Testis (tissue), 2 donors: ENCODE data around the gene SYT11.

ENCODE experiments used
- POLR2A ChIP-seq: fragments of 450-650 bp; IDR thresholded peaks from one replicate; pipeline ENCODE4 v1.6.1; 2017; ENCODE audit warnings: antibody characterized with exemption, mild to moderate bottlenecking, moderate library complexity
- TF ChIP-seq, protein P1 (sequence below), 3 experiments: fragments of 450-650 bp in 2 of 3; fragments of 200-600 bp in 1 of 3; sonication (generic) in 1 of 3; IDR thresholded peaks; one replicate each; pipeline ENCODE4 v1.5.1; 2016 to 2019; ENCODE audit warnings: antibody characterized with exemption in 3 of 3, mild to moderate bottlenecking in 2 of 3, moderate library complexity in 1 of 3

DNA sequence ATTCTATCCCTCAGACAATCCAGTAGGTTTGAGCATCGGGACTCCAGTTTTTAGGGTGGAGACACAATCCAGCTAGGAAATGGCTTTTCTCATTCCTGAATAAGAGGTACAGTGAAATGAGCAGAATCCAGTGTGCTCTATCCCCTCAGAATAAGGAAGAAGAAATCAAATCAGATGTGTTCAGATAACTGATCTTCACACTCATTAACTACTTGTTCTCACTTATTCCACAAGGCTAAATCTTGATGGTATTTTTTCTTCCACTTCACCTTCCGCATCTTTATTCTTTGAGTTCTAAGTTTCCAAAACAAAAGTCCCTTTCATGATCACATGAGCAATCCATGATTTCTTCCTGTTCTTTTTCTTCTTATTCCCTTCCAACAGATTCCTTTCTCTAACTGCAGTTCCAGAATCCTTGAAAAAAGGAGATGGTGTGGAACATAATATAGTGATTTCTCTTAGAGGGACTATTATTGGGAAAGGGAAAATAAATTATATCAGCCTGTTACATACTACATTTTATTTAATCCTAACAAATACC is 1.7 kb downstream of the SYT11 start:
- TF ChIP-seq POLR2A: no peak
- TF ChIP-seq, protein P1, sequence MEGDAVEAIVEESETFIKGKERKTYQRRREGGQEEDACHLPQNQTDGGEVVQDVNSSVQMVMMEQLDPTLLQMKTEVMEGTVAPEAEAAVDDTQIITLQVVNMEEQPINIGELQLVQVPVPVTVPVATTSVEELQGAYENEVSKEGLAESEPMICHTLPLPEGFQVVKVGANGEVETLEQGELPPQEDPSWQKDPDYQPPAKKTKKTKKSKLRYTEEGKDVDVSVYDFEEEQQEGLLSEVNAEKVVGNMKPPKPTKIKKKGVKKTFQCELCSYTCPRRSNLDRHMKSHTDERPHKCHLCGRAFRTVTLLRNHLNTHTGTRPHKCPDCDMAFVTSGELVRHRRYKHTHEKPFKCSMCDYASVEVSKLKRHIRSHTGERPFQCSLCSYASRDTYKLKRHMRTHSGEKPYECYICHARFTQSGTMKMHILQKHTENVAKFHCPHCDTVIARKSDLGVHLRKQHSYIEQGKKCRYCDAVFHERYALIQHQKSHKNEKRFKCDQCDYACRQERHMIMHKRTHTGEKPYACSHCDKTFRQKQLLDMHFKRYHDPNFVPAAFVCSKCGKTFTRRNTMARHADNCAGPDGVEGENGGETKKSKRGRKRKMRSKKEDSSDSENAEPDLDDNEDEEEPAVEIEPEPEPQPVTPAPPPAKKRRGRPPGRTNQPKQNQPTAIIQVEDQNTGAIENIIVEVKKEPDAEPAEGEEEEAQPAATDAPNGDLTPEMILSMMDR (IDR thresholded peaks at IDR 0.05): no peak
